NCI-H510A treated with DMSO at 0.1 percent for 48 hours (cell line): ENCODE data around the gene CUL2.
"Not testable (repeated sequence)": the region's sequence is repeated elsewhere in the genome, so short reads cannot be mapped to it uniquely, and the experiment has no call there.

Experiments
- DNase-seq: peaks from one replicate; lab custom pipeline; 2025; lab: John Stamatoyannopoulos, UW

Gene CUL2

GRCh38 chr10:35079763-35080162 lies 10.4 kb downstream of the CUL2 start:
- no peak for DNase-seq

GRCh38 chr10:35079265-35079664 lies 10.9 kb downstream of the CUL2 start:
- DNase-seq: no peak

GRCh38 chr10:35075228-35075627 lies 14.9 kb downstream of the CUL2 start:
- DNase-seq: no peak

DNA sequence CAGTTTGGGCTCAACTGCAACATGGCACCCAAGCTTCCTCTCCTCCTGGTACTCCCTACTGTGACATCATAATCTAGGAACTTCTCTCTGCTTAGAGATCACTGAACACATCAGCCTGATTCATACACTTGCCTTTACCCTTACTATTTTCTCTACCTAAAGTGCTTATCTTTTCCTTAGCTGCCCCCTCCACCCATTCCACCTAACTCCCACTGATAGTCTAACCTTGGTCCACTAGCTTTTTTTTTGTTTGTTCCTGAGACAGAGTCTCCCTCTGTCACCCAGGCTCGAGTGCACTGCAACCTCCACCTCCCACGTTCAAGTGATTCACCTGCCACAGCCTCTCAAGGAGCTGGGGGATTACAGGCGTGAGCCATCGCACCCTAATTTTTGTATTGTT lies 15.9 kb downstream of the CUL2 start:
- no peak for DNase-seq

- no peak for DNase-seq
Observed at GRCh38 chr10:35070521-35070920, 19.6 kb downstream of the CUL2 start.

GRCh38 chr10:35063837-35064454 lies 26.2 kb downstream of the CUL2 start:
- DNase-seq: no peak

- no peak for DNase-seq
Observed at GRCh38 chr10:35059481-35059880, 30.7 kb downstream of the CUL2 start.

DNA sequence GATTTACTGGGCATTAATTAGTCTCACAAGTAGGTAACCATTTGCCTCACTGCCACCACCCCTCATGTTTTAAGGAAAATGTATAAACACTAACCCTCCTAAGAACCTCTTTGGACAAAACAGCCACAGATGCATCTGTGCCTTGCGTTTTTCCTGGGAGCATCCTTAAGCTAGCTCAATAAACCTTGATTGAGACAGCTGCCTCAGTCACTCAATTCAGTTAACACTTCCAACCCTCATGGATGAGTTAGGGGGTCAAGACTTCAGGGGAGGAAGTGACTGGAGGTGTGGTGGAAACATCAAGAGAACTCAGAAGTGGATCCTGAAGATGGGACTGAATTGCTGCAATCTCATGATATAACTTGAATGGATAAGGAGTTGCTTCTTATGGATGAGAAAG lies 31.5 kb downstream of the CUL2 start:
- DNase-seq: no peak

DNA sequence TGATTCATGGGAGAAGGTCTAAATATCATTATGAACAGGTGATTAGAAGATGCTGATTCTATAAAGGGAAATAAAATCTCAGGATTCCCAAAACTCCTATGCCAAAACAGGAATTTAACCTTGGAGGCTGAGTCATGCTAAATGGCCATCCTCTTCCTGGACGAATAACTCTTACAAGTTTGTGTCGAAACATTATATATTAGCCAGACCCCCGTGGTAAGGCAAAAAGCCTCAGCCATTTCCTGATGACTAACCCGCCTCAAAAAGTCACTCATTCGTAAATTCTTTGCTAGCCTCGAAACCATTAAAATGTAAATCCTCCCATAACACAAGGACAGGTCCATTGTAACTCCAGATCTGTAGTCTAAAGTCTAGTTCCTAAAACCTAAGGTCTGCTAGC lies 32.0 kb downstream of the CUL2 start:
- no peak for DNase-seq

GRCh38 chr10:35056686-35057085 lies 33.5 kb downstream of the CUL2 start:
- DNase-seq: no peak

- DNase-seq: no peak
Observed at GRCh38 chr10:35056133-35056532, 34.0 kb downstream of the CUL2 start.

- no peak for DNase-seq
Observed at GRCh38 chr10:35050568-35050967, 39.6 kb downstream of the CUL2 start.

DNA sequence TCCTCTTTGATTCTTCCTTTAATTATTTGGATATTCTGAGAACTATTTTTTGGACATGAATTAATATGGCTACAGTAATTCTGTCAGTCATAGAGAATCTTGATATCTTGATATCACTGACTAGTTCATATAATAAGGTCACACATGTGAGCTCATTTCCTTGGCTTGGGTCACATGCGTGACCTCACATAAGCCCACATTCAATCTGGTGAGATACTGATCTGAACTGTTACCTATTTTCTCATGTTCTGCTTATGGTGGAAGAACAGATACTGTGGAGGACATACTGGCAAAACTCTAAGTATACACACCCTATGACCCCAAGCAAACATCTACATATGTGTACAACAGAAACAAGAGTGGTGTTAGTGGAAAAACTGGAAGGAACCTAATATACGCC lies 44.1 kb downstream of the CUL2 start:
- no peak for DNase-seq

- DNase-seq: not testable (repeated sequence)
Observed at GRCh38 chr10:35045275-35045674, 44.9 kb downstream of the CUL2 start.

- DNase-seq: no peak
Observed at GRCh38 chr10:35043796-35044344, 46.3 kb downstream of the CUL2 start.

- DNase-seq: no peak
Observed at GRCh38 chr10:35042783-35043182, 47.4 kb downstream of the CUL2 start.

GRCh38 chr10:35041502-35041879 lies 48.6 kb downstream of the CUL2 start:
- DNase-seq: no peak

DNA sequence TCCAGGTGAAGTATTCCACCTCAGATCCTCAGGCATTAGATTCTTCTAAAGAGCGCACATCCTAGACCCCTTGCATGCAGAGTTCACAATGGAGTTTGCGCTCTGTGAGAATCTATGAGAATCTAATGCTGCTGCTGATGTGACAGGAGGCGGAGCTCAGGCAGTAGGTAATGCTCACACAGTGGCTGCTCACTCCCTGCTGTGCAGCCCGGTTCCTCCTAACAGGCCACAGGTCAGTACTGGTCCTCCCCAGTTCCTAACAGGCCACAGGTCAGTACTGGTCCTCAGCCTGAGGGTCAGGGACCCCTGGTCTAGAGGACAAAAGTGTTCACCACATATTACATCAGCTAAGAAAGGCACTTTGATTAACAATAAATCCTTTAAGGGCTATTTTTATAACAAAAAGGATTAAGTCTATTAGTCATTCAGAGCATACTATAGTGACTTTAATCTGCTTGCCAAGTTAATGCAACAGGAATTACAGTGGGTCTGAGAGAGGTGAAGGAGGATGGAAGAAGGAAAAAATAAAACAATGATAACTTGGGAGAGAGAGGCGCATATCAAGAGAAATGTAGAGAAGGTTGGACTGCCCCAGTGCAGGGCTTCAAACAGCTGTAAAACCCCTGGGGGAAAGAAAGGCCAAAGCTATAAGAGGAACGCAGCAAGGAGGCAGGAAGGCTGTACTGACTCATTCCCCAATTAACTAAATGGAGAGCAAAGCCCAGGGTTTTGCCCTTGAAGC lies 49.2 kb downstream of the CUL2 start:
- DNase-seq: no peak

GRCh38 chr10:35037104-35037503 lies 53.0 kb downstream of the CUL2 start:
- no peak for DNase-seq

GRCh38 chr10:35035606-35036005 lies 54.5 kb downstream of the CUL2 start:
- DNase-seq: no peak

DNA sequence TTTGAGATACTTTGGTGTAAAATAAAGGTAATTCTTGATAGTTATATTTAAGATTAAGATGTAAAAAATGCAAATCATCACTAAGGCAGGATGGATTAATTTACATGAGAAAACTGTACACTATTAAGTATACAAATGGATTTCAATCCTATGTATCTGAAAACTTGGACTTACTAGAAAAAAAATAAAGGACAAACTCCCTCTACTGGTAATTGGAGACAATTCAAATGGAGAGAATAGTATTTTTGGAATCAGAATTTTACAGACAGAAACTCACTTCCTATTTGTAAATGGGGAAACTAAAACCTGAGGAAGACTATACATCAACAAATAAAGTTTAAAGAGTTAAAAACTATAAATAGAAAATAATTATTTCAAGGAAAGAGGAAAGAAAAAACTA lies 62.6 kb downstream of the CUL2 start:
- DNase-seq: no peak

- DNase-seq: no peak
Observed at GRCh38 chr10:35025916-35026315, 64.2 kb downstream of the CUL2 start.

- no peak for DNase-seq
Observed at GRCh38 chr10:35020481-35020880, 69.7 kb downstream of the CUL2 start.
